Tibial nerve (tissue), 4 donors: Measurements from ENCODE around the gene GRIFIN.

Source experiments
- CTCF ChIP-seq, 5 experiments: fragments of 200-600 bp in 3 of 5; fragments of 450-650 bp in 2 of 5; sonication (generic) in 3 of 5; IDR thresholded peaks; one replicate each; pipeline ENCODE4 v1.5.1; 2016 to 2019; ENCODE audit warnings: antibody characterized with exemption in 5 of 5, mild to moderate bottlenecking in 3 of 5, moderate library complexity in 2 of 5
- EP300 ChIP-seq, 2 donors: sonication (generic); formaldehyde crosslinking; IDR thresholded peaks; one replicate each; pipeline ENCODE4 v1.6.1; 2017; ENCODE audit warnings: antibody characterized with exemption in 2 of 2, mild to moderate bottlenecking in 1 of 2

- no peak for TF ChIP-seq EP300 (IDR thresholded peaks at IDR 0.05)
- no peak for TF ChIP-seq CTCF (IDR thresholded peaks at IDR 0.05)
Observed at GRCh38 chr7:2496375-2496774, 20.2 kb upstream of the GRIFIN start.
